Upper lobe of left lung (tissue), 4 donors: ENCODE results near the gene SGK2.

Source experiments
- CTCF ChIP-seq, 6 experiments: fragments of 450-650 bp in 4 of 6; fragments of 200-600 bp in 2 of 6; sonication (generic) in 2 of 6; IDR thresholded peaks; one replicate each; pipeline ENCODE4 v1.5.1; 2016 to 2019; ENCODE audit warnings: antibody characterized with exemption in 6 of 6
- EP300 ChIP-seq, 4 donors: sonication (generic); formaldehyde crosslinking; IDR thresholded peaks; one replicate each; pipeline ENCODE4 v1.5.1; 2017; ENCODE audit warnings: antibody characterized with exemption in 4 of 4, control low read depth in 2 of 4

DNA sequence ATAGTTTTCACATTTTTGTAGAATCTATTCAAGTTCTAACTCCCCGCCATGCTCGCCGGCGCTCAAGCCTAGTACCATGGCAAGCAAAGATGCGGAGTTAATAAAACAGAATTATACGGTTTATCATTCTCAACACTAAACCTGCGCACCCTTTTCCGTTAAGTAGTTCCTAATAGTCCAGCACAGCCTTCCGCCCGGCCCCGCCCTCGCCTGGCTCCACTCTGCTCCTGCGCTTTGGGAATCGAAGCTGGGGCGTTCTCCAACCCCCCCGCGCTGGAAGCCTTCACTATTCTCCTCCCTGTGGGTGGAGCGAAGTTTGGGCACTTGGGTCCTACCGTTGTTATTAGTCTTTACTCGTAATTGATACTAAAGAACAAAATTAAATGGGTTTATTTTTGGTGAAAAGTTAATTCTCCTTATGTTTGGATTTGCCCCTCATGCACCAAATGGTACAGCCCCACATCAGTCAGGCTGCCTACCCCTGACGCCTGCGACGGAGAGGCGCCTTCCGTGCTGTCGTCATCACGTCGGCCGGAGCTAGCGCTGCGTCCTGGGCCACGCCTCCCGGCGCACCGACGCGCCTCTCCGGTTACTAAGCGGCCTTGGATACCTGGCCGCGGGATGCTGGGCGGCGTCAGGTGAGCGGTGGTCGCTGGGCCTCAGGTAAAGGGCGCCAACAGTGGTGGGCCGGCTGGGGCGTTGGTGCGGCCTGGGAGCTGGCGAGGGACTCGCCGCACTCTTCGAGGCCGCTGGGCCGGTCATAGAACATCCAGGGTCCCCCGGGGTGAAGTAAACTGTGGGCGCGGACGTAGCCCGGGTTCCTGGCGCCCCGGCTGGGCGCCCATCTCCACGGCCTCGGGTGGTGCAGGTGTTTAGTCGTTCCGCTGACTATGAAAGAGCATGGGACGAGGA, 31.8 kb downstream of the SGK2 start, which contains the start of gene IFT52:
- TF ChIP-seq CTCF (IDR thresholded peaks at IDR 0.05) (peak in 1 of 6 experiments; percentile 12), EP300 (IDR thresholded peaks at IDR 0.05) (no peak)
